Measurements from ENCODE around the gene STXBP6. TPM values are rescaled to one million over a fixed set of nuclear protein-coding genes. Genes with fewer than 3 reads are reported as not detected.

STXBP6 gene
- total RNA-seq, 1 experiment from 2014 or later: not detected

DNA sequence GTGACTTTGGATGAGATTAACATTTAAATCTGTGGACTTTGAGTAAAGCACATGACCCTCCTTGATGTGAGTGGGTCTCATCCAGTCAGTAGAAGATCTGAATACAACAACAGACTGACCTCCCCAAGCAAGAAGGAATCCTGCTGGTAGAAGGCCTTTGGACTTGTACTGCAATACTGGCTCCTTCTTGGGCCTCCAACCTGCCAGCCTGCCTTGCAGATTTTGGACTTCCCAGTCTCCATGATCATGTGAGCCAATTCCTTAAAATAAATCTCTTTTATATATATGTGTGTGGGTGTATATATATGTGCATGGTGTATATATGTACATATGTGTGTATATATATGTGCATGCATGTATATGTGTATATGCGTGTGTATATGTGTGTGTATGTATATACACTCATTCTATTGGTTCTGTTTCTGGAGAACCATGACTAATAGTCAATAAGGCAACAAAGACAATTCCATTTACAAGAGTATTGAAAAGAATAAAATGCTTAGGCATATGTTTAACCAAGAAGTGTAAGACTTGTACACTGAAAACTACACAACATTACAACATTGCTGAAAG lies 183.8 kb downstream of the STXBP6 start:
- no peak for TF ChIP-seq POLR2AphosphoS5 (IDR thresholded peaks at IDR 0.05; ENCODE audit: low read depth, low read length)
- TF ChIP-seq, protein P1, sequence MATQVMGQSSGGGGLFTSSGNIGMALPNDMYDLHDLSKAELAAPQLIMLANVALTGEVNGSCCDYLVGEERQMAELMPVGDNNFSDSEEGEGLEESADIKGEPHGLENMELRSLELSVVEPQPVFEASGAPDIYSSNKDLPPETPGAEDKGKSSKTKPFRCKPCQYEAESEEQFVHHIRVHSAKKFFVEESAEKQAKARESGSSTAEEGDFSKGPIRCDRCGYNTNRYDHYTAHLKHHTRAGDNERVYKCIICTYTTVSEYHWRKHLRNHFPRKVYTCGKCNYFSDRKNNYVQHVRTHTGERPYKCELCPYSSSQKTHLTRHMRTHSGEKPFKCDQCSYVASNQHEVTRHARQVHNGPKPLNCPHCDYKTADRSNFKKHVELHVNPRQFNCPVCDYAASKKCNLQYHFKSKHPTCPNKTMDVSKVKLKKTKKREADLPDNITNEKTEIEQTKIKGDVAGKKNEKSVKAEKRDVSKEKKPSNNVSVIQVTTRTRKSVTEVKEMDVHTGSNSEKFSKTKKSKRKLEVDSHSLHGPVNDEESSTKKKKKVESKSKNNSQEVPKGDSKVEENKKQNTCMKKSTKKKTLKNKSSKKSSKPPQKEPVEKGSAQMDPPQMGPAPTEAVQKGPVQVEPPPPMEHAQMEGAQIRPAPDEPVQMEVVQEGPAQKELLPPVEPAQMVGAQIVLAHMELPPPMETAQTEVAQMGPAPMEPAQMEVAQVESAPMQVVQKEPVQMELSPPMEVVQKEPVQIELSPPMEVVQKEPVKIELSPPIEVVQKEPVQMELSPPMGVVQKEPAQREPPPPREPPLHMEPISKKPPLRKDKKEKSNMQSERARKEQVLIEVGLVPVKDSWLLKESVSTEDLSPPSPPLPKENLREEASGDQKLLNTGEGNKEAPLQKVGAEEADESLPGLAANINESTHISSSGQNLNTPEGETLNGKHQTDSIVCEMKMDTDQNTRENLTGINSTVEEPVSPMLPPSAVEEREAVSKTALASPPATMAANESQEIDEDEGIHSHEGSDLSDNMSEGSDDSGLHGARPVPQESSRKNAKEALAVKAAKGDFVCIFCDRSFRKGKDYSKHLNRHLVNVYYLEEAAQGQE (IDR thresholded peaks at IDR 0.05; ENCODE audit: insufficient read depth in 1 of 2, low read depth in 2 of 2, low read length in 1 of 2): no peak
- TF ChIP-seq CTCF (IDR thresholded peaks at IDR 0.05): no peak
- no peak for TF ChIP-seq SIN3A (IDR thresholded peaks at IDR 0.05; ENCODE audit: borderline replicate concordance, insufficient read depth, low read depth, low read length)
- TF ChIP-seq TCF7L2 (IDR thresholded peaks at IDR 0.05; ENCODE audit: low read depth, low read length): no peak
- intact Hi-C loops (cut with micrococcal nuclease; ENCODE audit: unreplicated experiment): no loop called here
- Histone ChIP-seq H3K27ac (ENCODE audit: low read length) (no peak overlapping the region), H3K36me3 (ENCODE audit: control insufficient read depth, insufficient read depth, low read length) (no peaks in the 10 kb centered on the region), H3K4me1 (ENCODE audit: control insufficient read depth, insufficient read depth, low read length) (no peaks in the 10 kb centered on the region), H3K4me3 (ENCODE audit: low read depth in 2 of 2, low read length in 2 of 2) (no peak overlapping the region), H3K27me3 (ENCODE audit: control insufficient read depth, insufficient read depth, low read length) (no peaks in the 10 kb centered on the region), H3K9me3 (ENCODE audit: control insufficient read depth, insufficient read depth, low read depth, low read length) (no peaks in the 10 kb centered on the region)
- DNase-seq (ENCODE audit: low read depth, low spot score): no peak
- POLR2A ChIA-PET: no interaction called here
- BruUV-seq (replicated peaks): no TSS peak
- ATAC-seq: no peak
- in situ Hi-C loops (cut with HindIII; ENCODE audit: low pct_unique_long_range_greater_than_20kb, low sequenced_read_pairs): no loop called here
- CTCF ChIA-PET: no interaction called here

GRCh38 chr14:24863968-24864684 lies 185.8 kb downstream of the STXBP6 start:
- in situ Hi-C loops (cut with HindIII; ENCODE audit: low pct_unique_long_range_greater_than_20kb, low sequenced_read_pairs): no loop called here
- BruUV-seq (replicated peaks): no TSS peak
- no peaks in the 10 kb centered on the region for H3K4me1 ChIP-seq (ENCODE audit: control insufficient read depth, insufficient read depth, low read length)
- intact Hi-C loops (cut with micrococcal nuclease; ENCODE audit: unreplicated experiment): no loop called here
- ATAC-seq (no peak), DNase-seq (ENCODE audit: low read depth, low spot score) (no peak)
- H3K36me3 ChIP-seq (ENCODE audit: control insufficient read depth, insufficient read depth, low read length): no peaks in the 10 kb centered on the region
- TF ChIP-seq SIN3A (IDR thresholded peaks at IDR 0.05; ENCODE audit: borderline replicate concordance, insufficient read depth, low read depth, low read length): no peak
- TF ChIP-seq POLR2AphosphoS5 (IDR thresholded peaks at IDR 0.05; ENCODE audit: low read depth, low read length): no peak
- no peak for TF ChIP-seq CTCF (IDR thresholded peaks at IDR 0.05)
- TF ChIP-seq TCF7L2 (IDR thresholded peaks at IDR 0.05; ENCODE audit: low read depth, low read length): no peak
- TF ChIP-seq, protein P1 (IDR thresholded peaks at IDR 0.05; ENCODE audit: insufficient read depth in 1 of 2, low read depth in 2 of 2, low read length in 1 of 2): no peak
- H3K27me3 ChIP-seq (ENCODE audit: control insufficient read depth, insufficient read depth, low read length): no peaks in the 10 kb centered on the region
- H3K9me3 ChIP-seq (ENCODE audit: control insufficient read depth, insufficient read depth, low read depth, low read length): no peaks in the 10 kb centered on the region
- ChIA-PET POLR2A (no interaction called here), CTCF (no interaction called here)
- no peak overlapping the region for H3K4me3 ChIP-seq (ENCODE audit: low read depth in 2 of 2, low read length in 2 of 2)
- H3K27ac ChIP-seq (ENCODE audit: low read length): no peak overlapping the region
